Measurements from ENCODE around the gene TESK1. TPM values are rescaled to one million over a fixed set of nuclear protein-coding genes. Genes with fewer than 3 reads are reported as not detected.

Gene TESK1
- polyA plus RNA-seq, 1 experiment = 32.6 TPM

GRCh38 chr9:35562895-35563780, 41.9 kb upstream of the TESK1 start:
- ChIA-PET POLR2A (interaction anchor here (0.6 kb wide), 1 partner anchor 24 kb away, joined by 3 read pairs; no protein-coding TSS in a partner anchor), CTCF (interaction anchor here (1.0 to 1.1 kb wide), 2 partner anchors 10 to 42 kb away, joined by 4 to 5 read pairs; no protein-coding TSS in a partner anchor)
- Histone ChIP-seq H3K4me3 (ENCODE audit: low read depth, low read length) (no peak overlapping the region), H3K27me3 (ENCODE audit: control insufficient read depth, insufficient read depth, low read length) (no peaks in the 10 kb centered on the region), H3K36me3 (ENCODE audit: control insufficient read depth, insufficient read depth, low read length) (peaks cover 35% of the 10 kb centered on the region)
- no peak for TF ChIP-seq CTCF (IDR thresholded peaks at IDR 0.05; ENCODE audit: insufficient read depth, low read depth, low read length)
- DNase-seq (ENCODE audit: low read depth) = no peak

- TF ChIP-seq CTCF (IDR thresholded peaks at IDR 0.05; ENCODE audit: insufficient read depth, low read depth, low read length) = no peak
- POLR2A ChIA-PET = no interaction called here
- Histone ChIP-seq H3K36me3 (ENCODE audit: control insufficient read depth, insufficient read depth, low read length) (peaks cover 30% of the 10 kb centered on the region), H3K4me3 (ENCODE audit: low read depth, low read length) (no peak overlapping the region), H3K27me3 (ENCODE audit: control insufficient read depth, insufficient read depth, low read length) (no peaks in the 10 kb centered on the region)
- CTCF ChIA-PET = interaction anchor here (1.0 kb wide), 1 partner anchor 42 kb away, joined by 4 read pairs; no protein-coding TSS in a partner anchor
- DNase-seq (ENCODE audit: low read depth) = no peak
Measured at GRCh38 chr9:35563791-35564197, 41.3 kb upstream of the TESK1 start.

- TF ChIP-seq CTCF (IDR thresholded peaks at IDR 0.05; ENCODE audit: insufficient read depth, low read depth, low read length) = no peak
- H3K27me3 ChIP-seq (ENCODE audit: control insufficient read depth, insufficient read depth, low read length) = no peaks in the 10 kb centered on the region
- no peak for DNase-seq (ENCODE audit: low read depth)
- CTCF ChIA-PET = interaction anchor here (0.6 to 1.1 kb wide), 3 partner anchors 11 to 570 kb away, joined by 3 to 4 read pairs (median 4); no protein-coding TSS in a partner anchor
- no peak overlapping the region for H3K4me3 ChIP-seq (ENCODE audit: low read depth, low read length)
- H3K36me3 ChIP-seq (ENCODE audit: control insufficient read depth, insufficient read depth, low read length) = peaks cover 25% of the 10 kb centered on the region
- POLR2A ChIA-PET = no interaction called here
Measured at GRCh38 chr9:35564658-35565061, 40.4 kb upstream of the TESK1 start.

GRCh38 chr9:35566417-35566816, 38.6 kb upstream of the TESK1 start:
- POLR2A ChIA-PET = no interaction called here

More at GRCh38 chr9:35566417-35566816, 38.6 kb upstream of the TESK1 start:
- H3K36me3 ChIP-seq (ENCODE audit: control insufficient read depth, insufficient read depth, low read length) = peaks cover 8% of the 10 kb centered on the region
- DNase-seq (ENCODE audit: low read depth) = no peak
- TF ChIP-seq CTCF (IDR thresholded peaks at IDR 0.05; ENCODE audit: insufficient read depth, low read depth, low read length) = no peak
- no peak overlapping the region for H3K4me3 ChIP-seq (ENCODE audit: low read depth, low read length)
- CTCF ChIA-PET = interaction anchor here (0.8 to 1.3 kb wide), 3 partner anchors 9 to 77 kb away, joined by 3 to 4 read pairs (median 4); partner anchors contain the start of gene RUSC2
- no peaks in the 10 kb centered on the region; the same call in 1 of the 2 replicates for H3K27me3 ChIP-seq (ENCODE audit: control insufficient read depth, insufficient read depth, low read length)

All from BJ (cell line).